GM18907 (cell line): Measurements from ENCODE around the gene ABI2.

Experiments
- ATAC-seq: cut with Tn5 transposase; IDR thresholded peaks from one replicate; pipeline ENCODE4 v1.9.1; 2021; ENCODE audit warnings: mild to moderate bottlenecking, moderate library complexity; ENCODE audit not compliant: unreplicated experiment

ABI2 gene

GRCh38 chr2:203469546-203469945, 141.4 kb downstream of the ABI2 start:
- no peak for ATAC-seq

- no peak for ATAC-seq
Measured at GRCh38 chr2:203470371-203470770, 142.2 kb downstream of the ABI2 start.

- no peak for ATAC-seq
Measured at GRCh38 chr2:203471323-203471722, 143.1 kb downstream of the ABI2 start.

- ATAC-seq: no peak
Measured at GRCh38 chr2:203476881-203477280, 148.7 kb downstream of the ABI2 start.

- no peak for ATAC-seq
Measured at GRCh38 chr2:203480623-203481022, 152.4 kb downstream of the ABI2 start.

- peak; percentile 71 for ATAC-seq
Measured at GRCh38 chr2:203484266-203485112, 156.3 kb downstream of the ABI2 start.

GRCh38 chr2:203489531-203489930, 161.3 kb downstream of the ABI2 start:
- no peak for ATAC-seq

- no peak for ATAC-seq
Measured at GRCh38 chr2:203490391-203490790, 162.2 kb downstream of the ABI2 start.

- no peak for ATAC-seq
Measured at GRCh38 chr2:203492965-203493364, 164.8 kb downstream of the ABI2 start.
